CD4-positive, alpha-beta T cell treated with Interleukin-4 for 1 hour (primary cell): ENCODE results near the gene WFDC10B.
"Not testable (repeated sequence)": the region's sequence is repeated elsewhere in the genome, so short reads cannot be mapped to it uniquely, and the experiment has no call there.

Experiments used
- DNase-seq, 2 donors: peaks; one replicate each; pipeline ENCODE4 v3.0.0-alpha.2; 2020 to 2022

Gene WFDC10B

GRCh38 chr20:45646875-45647274, 57.9 kb downstream of the WFDC10B start:
- DNase-seq, result no peak

- DNase-seq, result not testable (repeated sequence)
These were observed 59.0 kb downstream of the WFDC10B start for GRCh38 chr20:45645869-45646268.

GRCh38 chr20:45641076-45641475, 63.7 kb downstream of the WFDC10B start:
- DNase-seq, result not testable (repeated sequence)

- no peak for DNase-seq
These were observed 65.1 kb downstream of the WFDC10B start for GRCh38 chr20:45639687-45640086.

- no peak for DNase-seq
These were observed 68.3 kb downstream of the WFDC10B start for GRCh38 chr20:45636513-45636912.
